H7 (cell line): Measurements from ENCODE around the gene CCL7. TPM values are rescaled to one million over a fixed set of nuclear protein-coding genes. Genes with fewer than 3 reads are reported as not detected.

ENCODE experiments used
- DNase-seq: peaks from one replicate; pipeline ENCODE4 v3.0.0; 2012
- H3K27me3 ChIP-seq: 2 replicates; pipeline ENCODE4 v1.6.0; 2011; ENCODE audit warnings: mild to moderate bottlenecking, low read length; ENCODE audit not compliant: control insufficient read depth, insufficient read depth
- H3K36me3 ChIP-seq: replicated peaks from 2 replicates; pipeline ENCODE4 v1.5.1; 2011; ENCODE audit warnings: low read length; ENCODE audit not compliant: control insufficient read depth, insufficient read depth
- H3K4me3 ChIP-seq: 2 replicates; pipeline ENCODE4 v1.5.1; 2011; ENCODE audit warnings: low read depth, mild to moderate bottlenecking, control low read depth, low read length, moderate library complexity; ENCODE audit not compliant: insufficient read depth
- total RNA-seq: library from RNA; depleted of rRNA; stranded (reverse); fragments of >200 nt; shearing (Covaris generic); gene quantifications from 2 replicates; pipeline ENCODE4 v1.2.3, GENCODE V29; 2014

The CCL7 gene
- total RNA-seq, 1 experiment from 2014 or later, result not detected

GRCh38 chr17:34237458-34237857 is 32.6 kb upstream of the CCL7 start:
- H3K27me3 ChIP-seq, result no peaks in the 10 kb centered on the region
- no peaks in the 10 kb centered on the region for H3K36me3 ChIP-seq
- DNase-seq, result no peak
- H3K4me3 ChIP-seq, result no peak overlapping the region

- no peak for DNase-seq
- no peaks in the 10 kb centered on the region for H3K36me3 ChIP-seq
- no peak overlapping the region for H3K4me3 ChIP-seq
- no peaks in the 10 kb centered on the region for H3K27me3 ChIP-seq
These were observed 29.0 kb upstream of the CCL7 start for GRCh38 chr17:34241062-34241461.

GRCh38 chr17:34242587-34243363 is 27.2 kb upstream of the CCL7 start:
- no peaks in the 10 kb centered on the region for H3K36me3 ChIP-seq
- H3K4me3 ChIP-seq, result no peak overlapping the region
- H3K27me3 ChIP-seq, result no peaks in the 10 kb centered on the region
- no peak for DNase-seq

- Histone ChIP-seq H3K4me3 (no peak overlapping the region), H3K36me3 (no peaks in the 10 kb centered on the region), H3K27me3 (no peaks in the 10 kb centered on the region)
- DNase-seq, result no peak
These were observed 26.4 kb upstream of the CCL7 start for GRCh38 chr17:34243364-34244320.

GRCh38 chr17:34245351-34245905 is 24.6 kb upstream of the CCL7 start:
- Histone ChIP-seq H3K4me3 (no peak overlapping the region), H3K36me3 (no peaks in the 10 kb centered on the region), H3K27me3 (no peaks in the 10 kb centered on the region)
- no peak for DNase-seq

GRCh38 chr17:34246446-34246845 is 23.6 kb upstream of the CCL7 start:
- Histone ChIP-seq H3K27me3 (no peaks in the 10 kb centered on the region), H3K4me3 (no peak overlapping the region), H3K36me3 (no peaks in the 10 kb centered on the region)
- DNase-seq, result no peak

GRCh38 chr17:34246881-34247280 is 23.1 kb upstream of the CCL7 start:
- Histone ChIP-seq H3K27me3 (no peaks in the 10 kb centered on the region), H3K36me3 (no peaks in the 10 kb centered on the region), H3K4me3 (no peak overlapping the region)
- DNase-seq, result no peak

GRCh38 chr17:34248511-34249024 is 21.5 kb upstream of the CCL7 start:
- no peak for DNase-seq
- no peaks in the 10 kb centered on the region for H3K27me3 ChIP-seq
- H3K4me3 ChIP-seq, result no peak overlapping the region
- H3K36me3 ChIP-seq, result no peaks in the 10 kb centered on the region

- no peaks in the 10 kb centered on the region for H3K27me3 ChIP-seq
- no peak for DNase-seq
- H3K36me3 ChIP-seq, result no peaks in the 10 kb centered on the region
- no peak overlapping the region for H3K4me3 ChIP-seq
These were observed 21.0 kb upstream of the CCL7 start for GRCh38 chr17:34249061-34249460.

- DNase-seq, result no peak
- no peaks in the 10 kb centered on the region for H3K36me3 ChIP-seq
- H3K4me3 ChIP-seq, result no peak overlapping the region
- no peaks in the 10 kb centered on the region for H3K27me3 ChIP-seq
These were observed 20.5 kb upstream of the CCL7 start for GRCh38 chr17:34249478-34249877.

GRCh38 chr17:34251186-34251585 is 18.8 kb upstream of the CCL7 start:
- Histone ChIP-seq H3K4me3 (no peak overlapping the region), H3K36me3 (no peaks in the 10 kb centered on the region), H3K27me3 (no peaks in the 10 kb centered on the region)
- no peak for DNase-seq

GRCh38 chr17:34252095-34252443 is 18.0 kb upstream of the CCL7 start:
- DNase-seq, result no peak
- H3K36me3 ChIP-seq, result no peaks in the 10 kb centered on the region
- no peak overlapping the region for H3K4me3 ChIP-seq
- no peaks in the 10 kb centered on the region for H3K27me3 ChIP-seq

- Histone ChIP-seq H3K27me3 (no peaks in the 10 kb centered on the region), H3K4me3 (no peak overlapping the region), H3K36me3 (no peaks in the 10 kb centered on the region)
- DNase-seq, result no peak
These were observed 17.4 kb upstream of the CCL7 start for GRCh38 chr17:34252444-34253138.

- Histone ChIP-seq H3K27me3 (no peaks in the 10 kb centered on the region), H3K36me3 (no peaks in the 10 kb centered on the region), H3K4me3 (no peak overlapping the region)
- DNase-seq, result no peak
These were observed 16.9 kb upstream of the CCL7 start for GRCh38 chr17:34253139-34253525.
